Hematopoietic multipotent progenitor cell (in vitro differentiated cells): ENCODE results near the gene DCLK1. TPM values are rescaled to one million over a fixed set of nuclear protein-coding genes. Genes with fewer than 3 reads are reported as not detected.

ENCODE experiments used
- DNase-seq, 3 donors: peaks; one replicate each; pipeline ENCODE4 v3.0.0-alpha.2; 2011 to 2015; ENCODE audit warnings: low read depth in 2 of 3, low spot score in 2 of 3
- total RNA-seq: library from RNA; depleted of rRNA; stranded (reverse); fragments of >200 nt; gene quantifications from one replicate; pipeline ENCODE4 v1.2.3, GENCODE V29; 2012

Gene DCLK1
- total RNA-seq, 1 donor, result under 0.01 TPM

- DNase-seq, result no peak
Observed at GRCh38 chr13:35957241-35957731, 173.9 kb downstream of the DCLK1 start.

GRCh38 chr13:35956074-35956473 lies 175.1 kb downstream of the DCLK1 start:
- no peak for DNase-seq

GRCh38 chr13:35954207-35954560 lies 177.0 kb downstream of the DCLK1 start:
- DNase-seq, result no peak

- peak in 2 of 3 donors; percentile 9 to 36 for DNase-seq
Observed at GRCh38 chr13:35953537-35954206, 177.5 kb downstream of the DCLK1 start.

- DNase-seq, result no peak
Observed at GRCh38 chr13:35947315-35947714, 183.9 kb downstream of the DCLK1 start.

GRCh38 chr13:35945368-35945767 lies 185.8 kb downstream of the DCLK1 start:
- DNase-seq, result no peak

- no peak for DNase-seq
Observed at GRCh38 chr13:35941374-35941773, 189.8 kb downstream of the DCLK1 start.

GRCh38 chr13:35940734-35941133 lies 190.4 kb downstream of the DCLK1 start:
- no peak for DNase-seq

- no peak for DNase-seq
Observed at GRCh38 chr13:35936246-35936978, 194.8 kb downstream of the DCLK1 start.

- DNase-seq, result no peak
Observed at GRCh38 chr13:35930665-35931631, 200.2 kb downstream of the DCLK1 start.

GRCh38 chr13:35927567-35928021 lies 203.6 kb downstream of the DCLK1 start:
- no peak for DNase-seq

GRCh38 chr13:35926859-35927530 lies 204.2 kb downstream of the DCLK1 start:
- no peak for DNase-seq

GRCh38 chr13:35925669-35926068 lies 205.5 kb downstream of the DCLK1 start:
- no peak for DNase-seq

- DNase-seq, result no peak
Observed at GRCh38 chr13:35923347-35923746, 207.8 kb downstream of the DCLK1 start.

- DNase-seq, result no peak
Observed at GRCh38 chr13:35920816-35921215, 210.4 kb downstream of the DCLK1 start.

- no peak for DNase-seq
Observed at GRCh38 chr13:35917942-35918645, 213.1 kb downstream of the DCLK1 start.

- no peak for DNase-seq
Observed at GRCh38 chr13:35917252-35917941, 213.8 kb downstream of the DCLK1 start.

GRCh38 chr13:35916146-35916545 lies 215.0 kb downstream of the DCLK1 start:
- DNase-seq, result no peak

- DNase-seq, result no peak
Observed at GRCh38 chr13:35914662-35915061, 216.5 kb downstream of the DCLK1 start.
